Cerebellar nuclear complex (tissue), 1 donor: ENCODE data around the gene TGFBR3L.
"Not testable (repeated sequence)": the region's sequence is repeated elsewhere in the genome, so short reads cannot be mapped to it uniquely, and the experiment has no call there.

ENCODE experiments used
- DNase-seq, 2 experiments: peaks; one replicate each; lab custom pipeline; 2025; lab: John Stamatoyannopoulos, UW

The TGFBR3L gene

GRCh38 chr19:7879836-7880235 lies 34.8 kb upstream of the TGFBR3L start:
- no peak for DNase-seq

GRCh38 chr19:7881910-7882309 lies 32.7 kb upstream of the TGFBR3L start:
- no peak for DNase-seq

DNA sequence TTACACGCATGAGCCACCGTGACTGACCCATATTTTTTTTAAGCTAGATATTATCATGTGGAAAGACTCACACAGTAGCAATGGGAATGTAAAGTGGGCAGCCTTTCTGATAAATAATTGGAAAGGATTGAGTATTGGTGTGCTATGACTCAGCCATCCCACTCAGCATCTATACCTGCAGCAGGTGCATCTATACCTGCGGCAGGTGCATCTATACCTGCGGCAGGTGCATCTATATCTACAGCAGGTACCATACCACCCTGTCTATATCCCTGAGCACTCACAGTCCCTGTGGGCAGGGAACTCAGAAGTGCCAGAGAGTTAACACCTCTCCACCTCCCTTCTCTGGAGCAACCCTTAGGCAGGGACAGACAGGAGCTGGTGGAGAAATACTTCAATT lies 31.5 kb upstream of the TGFBR3L start:
- no peak for DNase-seq

GRCh38 chr19:7883796-7884570 lies 30.6 kb upstream of the TGFBR3L start:
- no peak for DNase-seq

- DNase-seq, result no peak
These were observed 28.8 kb upstream of the TGFBR3L start for GRCh38 chr19:7885818-7886217.

DNA sequence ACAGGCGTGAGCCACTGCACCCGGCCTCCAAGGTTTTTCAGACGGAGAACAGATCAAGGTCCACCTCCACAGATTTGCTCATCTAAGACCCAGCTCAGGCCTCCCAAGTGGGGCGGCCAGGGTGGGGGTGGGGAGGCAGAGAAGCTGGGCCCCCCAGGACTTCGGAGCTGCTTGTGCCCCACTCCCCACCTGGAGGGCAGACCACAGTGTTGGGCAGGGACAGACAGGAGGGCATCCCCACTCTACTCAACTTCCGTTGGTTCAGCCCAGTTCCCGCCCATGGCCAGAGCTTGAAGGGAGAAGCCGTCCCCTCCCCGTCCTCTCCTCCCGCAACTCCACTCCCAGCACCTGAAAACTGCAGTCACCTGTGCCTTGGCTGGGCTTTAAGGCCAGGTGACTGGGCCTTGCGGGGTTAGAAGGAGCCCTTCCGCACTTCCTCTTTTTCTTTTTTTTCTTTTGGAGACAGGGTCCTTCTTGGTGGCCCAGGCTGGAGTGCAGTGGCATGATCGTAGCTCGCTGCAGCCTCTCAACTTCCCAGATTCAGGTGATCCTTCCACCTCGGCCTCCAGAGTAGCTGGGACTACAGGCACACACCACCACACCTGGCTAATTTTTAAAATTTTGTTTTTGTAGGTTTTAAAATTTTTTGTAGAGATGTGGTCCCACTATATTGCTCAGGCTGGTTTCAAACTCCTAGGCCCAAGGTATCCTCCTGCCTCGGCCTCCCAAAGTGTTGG lies 27.1 kb upstream of the TGFBR3L start:
- DNase-seq, result no peak

DNA sequence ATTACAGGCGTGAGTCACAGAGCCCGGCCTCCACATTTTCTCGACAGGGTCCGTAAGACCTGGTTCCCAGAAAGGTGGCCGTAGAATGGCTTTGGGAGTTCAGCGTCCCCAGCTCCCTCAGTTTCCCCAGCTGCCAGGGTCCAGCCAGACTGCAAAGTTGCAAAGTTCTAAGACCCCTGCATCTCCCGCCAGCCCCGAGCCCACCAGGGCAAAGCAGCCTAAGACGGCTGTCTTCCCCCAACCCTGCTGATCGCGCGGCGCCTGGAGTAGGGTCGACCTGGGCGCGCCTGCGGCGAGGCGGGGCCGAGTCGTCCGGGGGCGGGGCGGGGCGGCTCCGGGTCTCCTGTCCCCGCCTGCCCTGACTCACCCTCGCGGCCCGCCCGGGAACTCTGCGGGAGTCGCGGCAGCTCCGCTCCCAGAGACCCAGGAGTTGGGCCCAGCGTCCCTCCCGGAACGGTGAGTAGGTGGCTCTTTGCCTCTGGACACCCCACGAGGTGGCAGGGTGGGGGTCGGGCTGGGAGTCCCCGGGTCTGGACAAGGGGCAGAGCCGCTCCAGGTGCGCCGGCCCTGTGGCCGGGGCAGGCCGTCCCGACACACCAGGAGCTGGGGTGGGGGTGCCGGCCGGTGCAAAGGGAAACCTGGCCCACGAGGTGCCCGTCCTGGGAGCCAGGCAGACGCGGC lies 26.3 kb upstream of the TGFBR3L start, which contains the start of gene LRRC8E:
TSS of gene LRRC8E (plus strand) at position 366 of the 681 bp plus-strand sequence. CDS start 7,094 bp downstream, outside the sequence.
- no peak for DNase-seq

GRCh38 chr19:7888826-7889217 lies 25.8 kb upstream of the TGFBR3L start:
- DNase-seq, result no peak

DNA sequence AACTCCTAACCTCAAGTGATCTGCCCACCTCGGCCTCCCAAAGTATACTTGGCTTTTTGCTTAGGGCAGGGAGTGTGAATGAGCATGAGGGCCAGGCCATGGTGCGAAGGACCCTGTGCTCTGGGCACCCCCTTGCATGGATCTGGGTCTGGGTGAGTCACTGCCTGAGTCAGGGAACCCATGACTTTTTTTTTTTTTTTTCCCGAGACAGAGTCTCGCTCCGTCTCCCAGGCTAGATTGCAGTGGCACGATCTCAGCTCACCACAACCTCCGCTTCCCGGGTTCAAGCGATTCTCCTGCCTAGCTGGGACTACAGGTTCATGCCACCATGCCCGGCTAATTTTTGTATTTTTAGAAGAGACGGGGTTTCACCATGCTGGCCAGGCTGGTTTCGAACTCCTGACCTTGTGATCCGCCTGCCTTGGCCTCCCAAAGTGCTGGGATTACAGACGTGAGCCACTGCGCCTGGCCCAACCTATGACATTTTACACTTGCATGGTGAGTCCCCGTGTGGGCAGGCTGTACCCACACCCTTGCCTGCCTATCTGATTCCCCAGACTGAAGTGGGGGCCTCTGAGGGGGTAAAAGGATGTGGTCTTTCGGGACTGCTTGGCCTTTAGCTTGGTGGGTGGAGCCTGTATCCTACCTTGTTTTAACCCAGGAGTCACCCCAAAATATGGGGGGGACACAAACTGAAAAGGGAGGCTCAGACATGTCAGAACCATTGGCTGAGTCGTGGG lies 21.1 kb upstream of the TGFBR3L start:
- not testable (repeated sequence) for DNase-seq

DNA sequence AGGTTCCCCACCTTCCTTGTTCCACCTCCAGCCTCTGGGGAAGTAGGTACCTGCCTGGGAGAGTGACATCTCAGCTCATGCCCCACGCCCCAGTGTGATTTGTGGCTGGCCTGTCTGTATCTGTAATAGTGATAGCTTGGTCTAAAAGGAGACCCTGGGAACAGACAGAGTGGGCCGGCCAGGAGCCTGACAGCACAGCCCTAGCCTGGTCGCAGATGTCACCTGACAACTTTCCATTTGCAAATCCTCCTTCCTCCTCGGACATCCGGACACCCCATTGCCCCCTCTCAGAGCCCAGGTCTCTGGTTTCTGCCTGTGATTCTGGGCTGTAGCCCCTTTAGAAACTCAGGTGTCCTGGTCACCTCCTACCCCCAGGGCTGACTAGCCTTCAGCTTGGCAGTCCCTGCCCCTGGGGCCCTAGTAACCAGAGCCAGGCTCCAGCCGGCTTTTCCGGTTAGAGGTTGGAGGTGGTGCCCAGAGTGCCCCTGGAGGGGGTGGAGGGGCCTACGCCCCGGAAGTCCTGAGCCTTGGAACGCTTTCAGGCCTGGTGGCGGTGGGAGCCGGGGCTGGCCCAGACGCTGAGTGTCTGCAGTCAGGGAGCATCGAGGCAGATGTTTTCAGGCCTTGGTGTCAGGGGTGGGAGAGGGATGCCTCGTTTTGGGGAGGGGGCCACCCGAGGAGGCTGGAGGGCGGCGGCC lies 19.9 kb upstream of the TGFBR3L start:
- DNase-seq, result no peak

DNA sequence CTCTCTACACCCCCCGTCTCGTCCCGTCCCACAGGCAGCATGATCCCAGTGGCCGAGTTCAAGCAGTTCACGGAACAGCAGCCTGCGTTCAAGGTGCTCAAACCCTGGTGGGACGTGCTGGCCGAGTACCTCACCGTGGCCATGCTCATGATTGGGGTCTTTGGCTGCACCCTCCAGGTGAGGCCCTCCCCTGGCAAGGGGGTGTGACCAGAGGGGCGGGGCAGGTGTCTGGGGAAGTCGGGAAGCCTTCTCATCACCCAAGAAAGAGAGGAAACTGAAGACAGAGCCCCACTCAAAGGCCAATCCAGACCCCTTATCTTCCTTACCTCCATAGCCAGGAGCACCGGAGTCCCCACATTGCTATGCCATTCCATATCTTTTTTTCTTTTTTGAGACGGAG lies 19.1 kb upstream of the TGFBR3L start:
- no peak for DNase-seq

DNA sequence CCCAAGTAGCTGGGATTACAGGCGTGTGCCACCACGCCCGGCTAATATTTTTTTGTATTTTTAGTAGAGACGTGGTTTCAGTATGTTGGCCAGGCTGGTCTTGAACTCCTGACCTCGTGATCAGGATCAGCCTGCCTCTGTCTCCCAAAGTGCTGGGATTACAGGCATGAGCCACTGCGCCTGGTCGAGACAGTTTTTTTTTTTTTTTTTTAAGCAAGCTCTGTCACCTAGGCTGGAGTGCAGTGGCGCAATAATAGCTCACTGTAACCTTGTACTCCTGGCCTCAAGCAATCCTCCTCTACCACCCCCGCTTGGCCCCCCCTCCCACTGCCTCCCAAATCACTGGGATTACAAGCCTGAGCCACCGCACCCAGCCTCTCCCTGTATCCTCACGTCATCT lies 17.3 kb upstream of the TGFBR3L start:
- no peak for DNase-seq

GRCh38 chr19:7898967-7899366 lies 15.7 kb upstream of the TGFBR3L start:
- no peak for DNase-seq

DNA sequence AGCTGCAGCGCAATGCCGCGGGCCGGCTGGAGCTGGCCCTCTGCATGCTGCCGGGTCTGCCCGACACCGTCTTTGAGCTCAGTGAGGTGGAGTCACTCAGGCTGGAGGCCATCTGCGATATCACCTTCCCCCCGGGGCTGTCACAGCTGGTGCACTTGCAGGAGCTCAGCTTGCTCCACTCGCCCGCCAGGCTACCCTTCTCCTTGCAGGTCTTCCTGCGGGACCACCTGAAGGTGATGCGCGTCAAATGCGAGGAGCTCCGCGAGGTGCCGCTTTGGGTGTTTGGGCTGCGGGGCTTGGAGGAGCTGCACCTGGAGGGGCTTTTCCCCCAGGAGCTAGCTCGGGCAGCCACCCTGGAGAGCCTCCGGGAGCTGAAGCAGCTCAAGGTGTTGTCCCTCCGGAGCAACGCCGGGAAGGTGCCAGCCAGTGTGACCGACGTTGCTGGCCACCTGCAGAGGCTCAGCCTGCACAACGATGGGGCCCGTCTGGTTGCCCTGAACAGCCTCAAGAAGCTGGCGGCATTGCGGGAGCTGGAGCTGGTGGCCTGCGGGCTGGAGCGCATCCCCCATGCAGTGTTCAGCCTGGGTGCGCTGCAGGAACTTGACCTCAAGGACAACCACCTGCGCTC lies 14.8 kb upstream of the TGFBR3L start:
- DNase-seq, result no peak

DNA sequence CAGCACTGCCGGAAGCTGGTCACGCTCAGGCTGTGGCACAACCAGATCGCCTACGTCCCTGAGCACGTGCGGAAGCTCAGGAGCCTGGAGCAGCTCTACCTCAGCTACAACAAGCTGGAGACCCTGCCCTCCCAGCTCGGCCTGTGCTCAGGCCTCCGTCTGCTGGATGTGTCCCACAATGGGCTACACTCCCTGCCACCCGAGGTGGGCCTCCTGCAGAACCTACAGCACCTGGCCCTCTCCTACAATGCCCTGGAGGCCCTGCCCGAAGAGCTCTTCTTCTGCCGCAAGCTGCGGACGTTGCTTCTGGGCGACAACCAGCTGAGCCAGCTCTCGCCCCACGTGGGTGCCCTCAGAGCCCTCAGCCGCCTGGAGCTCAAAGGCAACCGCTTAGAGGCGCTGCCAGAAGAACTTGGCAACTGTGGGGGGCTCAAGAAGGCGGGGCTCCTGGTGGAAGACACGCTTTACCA lies 14.2 kb upstream of the TGFBR3L start:
- DNase-seq, result no peak

DNA sequence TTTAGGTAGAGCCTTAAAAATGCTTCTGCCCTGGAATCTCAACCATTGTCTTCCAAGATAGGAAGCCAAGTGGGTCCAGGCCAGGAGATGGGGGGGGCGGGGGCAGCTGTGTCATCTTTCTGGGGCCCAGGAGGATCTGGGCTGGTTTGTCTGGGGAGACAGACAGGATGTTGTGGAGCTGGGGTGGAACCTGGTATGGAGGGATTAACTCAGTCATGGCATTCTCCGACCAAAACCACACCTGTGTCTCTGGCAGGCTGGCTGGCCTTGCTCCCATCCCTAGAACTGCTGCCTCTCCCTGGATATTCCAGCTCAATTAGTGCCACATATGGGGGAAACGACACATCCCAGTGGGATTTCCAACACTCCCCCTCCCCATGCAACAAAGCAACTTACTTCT lies 13.7 kb upstream of the TGFBR3L start:
- DNase-seq, result no peak

DNA sequence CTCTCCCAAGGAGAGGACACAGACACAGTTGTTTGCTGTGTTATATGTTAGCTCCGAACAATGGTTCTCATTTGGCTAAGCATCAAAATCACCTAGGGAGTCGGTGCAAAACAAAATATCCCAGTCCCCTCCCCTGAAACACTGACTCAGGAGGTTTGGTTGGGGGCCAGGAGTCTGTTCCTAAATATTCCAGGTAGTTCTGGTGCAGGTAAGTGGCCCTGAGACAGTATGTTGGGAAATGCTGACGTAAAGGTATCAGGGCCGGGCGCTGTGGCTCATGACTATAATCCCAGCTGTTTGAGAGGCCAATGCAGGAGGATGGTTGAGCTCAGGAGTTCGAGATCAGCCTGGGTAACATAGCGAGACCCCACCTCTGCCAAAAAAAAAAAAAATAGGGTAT lies 13.3 kb upstream of the TGFBR3L start:
- no peak for DNase-seq

DNA sequence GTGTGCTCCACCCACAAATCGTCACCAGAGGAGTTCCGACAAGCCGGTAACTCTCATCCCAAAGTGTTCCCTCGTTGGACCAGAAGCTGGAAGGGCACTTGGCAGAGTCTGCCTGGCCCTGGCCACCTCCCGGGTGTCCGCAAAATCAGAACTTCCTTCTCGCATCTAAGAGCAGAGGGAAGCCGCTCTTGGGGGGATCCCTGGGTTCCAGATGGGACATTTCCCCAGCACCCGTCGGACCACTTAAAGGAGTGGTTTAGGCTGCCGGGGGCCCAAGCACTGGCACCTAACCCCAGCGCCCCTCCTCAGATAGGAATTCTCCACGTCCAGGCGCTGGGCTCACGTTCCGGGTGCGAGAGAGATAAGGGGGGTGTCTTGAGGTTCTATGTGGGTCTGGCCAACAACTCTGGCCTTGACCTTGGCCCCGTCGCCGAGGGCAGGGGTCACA lies 11.8 kb upstream of the TGFBR3L start:
- DNase-seq, result no peak

DNA sequence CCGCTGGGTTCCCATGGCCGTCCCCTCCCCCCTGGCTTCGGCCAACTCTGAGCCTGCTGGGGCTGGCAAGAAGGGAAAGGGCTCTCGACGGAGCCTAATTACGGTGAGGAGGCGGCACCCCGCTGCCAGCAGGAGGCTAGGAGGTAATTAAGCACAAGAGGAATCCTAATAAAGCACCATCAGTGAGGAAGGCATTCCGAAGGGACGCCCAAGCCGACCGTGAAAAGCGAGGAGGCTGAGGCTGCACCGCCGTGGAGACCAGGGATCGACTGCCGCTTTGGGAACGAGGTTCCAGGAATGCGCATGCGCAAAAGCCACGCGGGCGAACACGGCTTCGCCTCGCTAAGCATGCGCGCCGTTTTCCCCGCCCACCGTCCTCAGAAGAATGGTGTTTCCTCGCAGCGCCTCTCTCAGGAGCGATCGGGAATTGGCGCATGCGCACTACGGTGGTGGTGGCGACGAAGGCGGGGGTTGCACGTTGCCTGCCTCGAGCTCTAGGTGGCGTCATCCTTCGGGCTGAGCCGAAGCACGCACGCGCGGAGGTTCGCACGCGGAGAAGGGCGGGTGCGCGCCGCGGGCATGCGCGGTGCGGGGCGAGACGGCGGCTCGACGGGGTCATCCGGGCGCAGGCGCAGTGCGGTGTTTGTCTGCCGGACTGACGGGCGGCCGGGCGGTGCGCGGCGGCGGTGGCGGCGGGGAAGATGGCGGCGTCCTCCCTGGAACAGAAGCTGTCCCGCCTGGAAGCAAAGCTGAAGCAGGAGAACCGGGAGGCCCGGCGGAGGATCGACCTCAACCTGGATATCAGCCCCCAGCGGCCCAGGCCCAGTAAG lies 11.2 kb upstream of the TGFBR3L start, which contains the start of gene MAP2K7:
TSS of gene MAP2K7 (plus strand) at position 634 of the 830 bp plus-strand sequence. CDS start at position 702, 68 bp downstream.
- DNase-seq, result peak; percentile 87 to 94
